ENCODE data around the gene NUDT8.

Gene NUDT8

DNA sequence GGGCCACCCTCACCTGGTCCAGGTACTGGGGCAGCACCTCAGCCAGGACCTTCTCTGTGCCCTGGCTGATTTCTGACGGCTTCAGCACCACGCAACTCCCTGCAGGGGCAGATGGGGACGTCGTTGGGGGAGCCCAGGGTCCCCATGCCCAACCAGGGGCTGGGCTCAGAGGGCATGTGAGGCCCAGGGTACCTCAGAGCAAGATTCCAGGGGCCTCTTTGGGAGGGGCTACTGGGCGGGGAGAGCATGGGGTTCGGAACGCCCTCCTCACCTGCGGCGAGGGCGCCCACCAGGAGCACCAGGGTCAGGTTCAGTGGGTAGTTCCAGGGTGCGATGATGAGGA lies 36.5 kb upstream of the NUDT8 start:
- no peaks in the 10 kb centered on the region for H3K27me3 ChIP-seq (replicated peaks)

GRCh38 chr11:67665541-67666302 lies 36.0 kb upstream of the NUDT8 start:
- no peak overlapping the region for H3K27ac ChIP-seq
- no peak for DNase-seq
- no peaks in the 10 kb centered on the region for H3K27me3 ChIP-seq (replicated peaks)
- no peak overlapping the region for H3K4me3 ChIP-seq (ENCODE audit: low read depth, low read length)
- no peak for TF ChIP-seq CTCF (IDR thresholded peaks at IDR 0.05; ENCODE audit: low read depth, low read length, missing control alignments)
- H3K36me3 ChIP-seq (replicated peaks) = no peaks in the 10 kb centered on the region
- in situ Hi-C loops (cut with HindIII; ENCODE audit: low pct_ligation_motif_present, low sequenced_read_pairs) = no loop called here

More for the DNA sequence above, 36.5 kb upstream of the NUDT8 start:
- no peaks in the 10 kb centered on the region for H3K36me3 ChIP-seq (replicated peaks)
- in situ Hi-C loops (cut with HindIII; ENCODE audit: low pct_ligation_motif_present, low sequenced_read_pairs) = no loop called here
- DNase-seq = no peak
- TF ChIP-seq CTCF (IDR thresholded peaks at IDR 0.05; ENCODE audit: low read depth, low read length, missing control alignments) = no peak
- no peak overlapping the region for H3K4me3 ChIP-seq (ENCODE audit: low read depth, low read length)
- no peak overlapping the region for H3K27ac ChIP-seq

DNA sequence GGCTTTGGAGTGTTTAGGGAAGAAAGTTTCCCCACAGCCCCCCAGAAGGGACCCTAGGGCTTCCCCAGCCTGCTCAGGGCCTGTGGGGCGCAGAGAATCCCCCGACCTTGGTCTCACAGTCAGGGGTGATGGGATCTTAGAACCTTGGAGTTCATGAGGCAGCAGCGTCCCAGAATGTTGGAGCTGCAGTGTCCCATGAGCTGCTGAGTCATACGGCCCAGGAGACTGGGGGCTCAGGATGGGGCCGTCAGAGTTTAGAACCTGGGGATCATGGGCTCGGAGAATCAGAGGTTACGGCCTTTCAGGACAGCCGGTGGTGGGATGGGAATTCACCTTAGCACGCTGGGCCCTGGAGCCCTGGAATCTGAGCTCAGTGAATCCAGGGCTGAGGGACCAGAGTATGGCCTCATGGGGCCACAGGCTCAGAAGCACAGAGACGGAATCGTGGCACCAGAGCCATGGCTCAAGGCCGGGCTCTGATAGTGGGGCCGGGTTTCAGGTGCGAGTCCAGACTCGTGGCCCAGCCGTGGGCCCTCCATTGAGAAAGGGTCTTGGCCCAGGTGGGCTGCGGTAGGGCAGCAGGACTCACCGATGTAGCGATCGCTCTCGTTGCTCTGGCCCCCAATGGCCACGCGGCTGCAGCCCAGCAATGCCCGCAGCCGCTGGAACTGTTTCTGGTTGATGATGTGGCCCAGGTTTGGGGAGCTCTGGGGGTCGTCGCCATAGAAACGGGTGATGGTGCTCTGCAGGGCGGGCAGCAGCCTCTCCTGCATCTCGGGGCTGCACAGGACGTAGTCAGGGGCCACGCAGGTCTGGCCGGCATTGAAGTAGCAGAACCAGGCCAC lies 35.2 kb upstream of the NUDT8 start:
- Histone ChIP-seq H3K4me3 (ENCODE audit: low read depth, low read length) (no peak overlapping the region), H3K36me3 (replicated peaks) (no peaks in the 10 kb centered on the region), H3K27me3 (replicated peaks) (no peaks in the 10 kb centered on the region), H3K27ac (no peak overlapping the region)
- TF ChIP-seq CTCF (IDR thresholded peaks at IDR 0.05; ENCODE audit: low read depth, low read length, missing control alignments) = no peak
- in situ Hi-C loops (cut with HindIII; ENCODE audit: low pct_ligation_motif_present, low sequenced_read_pairs) = no loop called here
- no peak for DNase-seq

- DNase-seq = no peak
- Histone ChIP-seq H3K27me3 (replicated peaks) (no peaks in the 10 kb centered on the region), H3K36me3 (replicated peaks) (no peaks in the 10 kb centered on the region), H3K27ac (no peak overlapping the region), H3K4me3 (ENCODE audit: low read depth, low read length) (no peak overlapping the region)
- in situ Hi-C loops (cut with HindIII; ENCODE audit: low pct_ligation_motif_present, low sequenced_read_pairs) = no loop called here
- TF ChIP-seq CTCF (IDR thresholded peaks at IDR 0.05; ENCODE audit: low read depth, low read length, missing control alignments) = no peak
Measured at GRCh38 chr11:67664213-67664585, 34.5 kb upstream of the NUDT8 start.

- no peak for TF ChIP-seq CTCF (IDR thresholded peaks at IDR 0.05; ENCODE audit: low read depth, low read length, missing control alignments)
- Histone ChIP-seq H3K4me3 (ENCODE audit: low read depth, low read length) (no peak overlapping the region), H3K27ac (no peak overlapping the region), H3K27me3 (replicated peaks) (no peaks in the 10 kb centered on the region), H3K36me3 (replicated peaks) (no peaks in the 10 kb centered on the region)
- no peak for DNase-seq
- in situ Hi-C loops (cut with HindIII; ENCODE audit: low pct_ligation_motif_present, low sequenced_read_pairs) = no loop called here
Measured at GRCh38 chr11:67663532-67664212, 33.9 kb upstream of the NUDT8 start.

All from brain microvascular endothelial cell (primary cell).